ENCODE measurements around the gene KLHL29. TPM values are rescaled to one million over a fixed set of nuclear protein-coding genes. Genes with fewer than 3 reads are reported as not detected.

The KLHL29 gene
- total RNA-seq, 1 donor from 2014 or later, result 36.5 TPM

- no peak overlapping the region for H3K27ac Mint-ChIP-seq (ENCODE audit: unreplicated experiment)
- H3K27me3 Mint-ChIP-seq (ENCODE audit: unreplicated experiment), result peaks cover 36% of the 10 kb centered on the region
- peak; percentile 4 for DNase-seq
- H3K9me3 Mint-ChIP-seq (ENCODE audit: unreplicated experiment), result peaks cover 26% of the 10 kb centered on the region
- no peak overlapping the region for H3K4me3 Mint-ChIP-seq (ENCODE audit: unreplicated experiment)
- TF ChIP-seq, protein P1, sequence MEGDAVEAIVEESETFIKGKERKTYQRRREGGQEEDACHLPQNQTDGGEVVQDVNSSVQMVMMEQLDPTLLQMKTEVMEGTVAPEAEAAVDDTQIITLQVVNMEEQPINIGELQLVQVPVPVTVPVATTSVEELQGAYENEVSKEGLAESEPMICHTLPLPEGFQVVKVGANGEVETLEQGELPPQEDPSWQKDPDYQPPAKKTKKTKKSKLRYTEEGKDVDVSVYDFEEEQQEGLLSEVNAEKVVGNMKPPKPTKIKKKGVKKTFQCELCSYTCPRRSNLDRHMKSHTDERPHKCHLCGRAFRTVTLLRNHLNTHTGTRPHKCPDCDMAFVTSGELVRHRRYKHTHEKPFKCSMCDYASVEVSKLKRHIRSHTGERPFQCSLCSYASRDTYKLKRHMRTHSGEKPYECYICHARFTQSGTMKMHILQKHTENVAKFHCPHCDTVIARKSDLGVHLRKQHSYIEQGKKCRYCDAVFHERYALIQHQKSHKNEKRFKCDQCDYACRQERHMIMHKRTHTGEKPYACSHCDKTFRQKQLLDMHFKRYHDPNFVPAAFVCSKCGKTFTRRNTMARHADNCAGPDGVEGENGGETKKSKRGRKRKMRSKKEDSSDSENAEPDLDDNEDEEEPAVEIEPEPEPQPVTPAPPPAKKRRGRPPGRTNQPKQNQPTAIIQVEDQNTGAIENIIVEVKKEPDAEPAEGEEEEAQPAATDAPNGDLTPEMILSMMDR (IDR thresholded peaks at IDR 0.05; ENCODE audit: partially characterized antibody, unreplicated experiment), result no peak
- H3K36me3 Mint-ChIP-seq (ENCODE audit: unreplicated experiment), result peaks cover 14% of the 10 kb centered on the region
- peaks cover 13% of the 10 kb centered on the region for H3K4me1 Mint-ChIP-seq (ENCODE audit: low read depth, unreplicated experiment)
Measured at GRCh38 chr2:23691106-23691470, 306.1 kb downstream of the KLHL29 start.

- Mint-ChIP-seq H3K27me3 (ENCODE audit: unreplicated experiment) (peaks cover 39% of the 10 kb centered on the region), H3K4me3 (ENCODE audit: unreplicated experiment) (no peak overlapping the region), H3K36me3 (ENCODE audit: unreplicated experiment) (peaks cover 10% of the 10 kb centered on the region), H3K4me1 (ENCODE audit: low read depth, unreplicated experiment) (peaks cover 16% of the 10 kb centered on the region), H3K27ac (ENCODE audit: unreplicated experiment) (no peak overlapping the region), H3K9me3 (ENCODE audit: unreplicated experiment) (peaks cover 29% of the 10 kb centered on the region)
- TF ChIP-seq, protein P1 (IDR thresholded peaks at IDR 0.05; ENCODE audit: partially characterized antibody, unreplicated experiment), result no peak
- DNase-seq, result no peak
Measured at GRCh38 chr2:23691565-23691964, 306.6 kb downstream of the KLHL29 start.

DNA sequence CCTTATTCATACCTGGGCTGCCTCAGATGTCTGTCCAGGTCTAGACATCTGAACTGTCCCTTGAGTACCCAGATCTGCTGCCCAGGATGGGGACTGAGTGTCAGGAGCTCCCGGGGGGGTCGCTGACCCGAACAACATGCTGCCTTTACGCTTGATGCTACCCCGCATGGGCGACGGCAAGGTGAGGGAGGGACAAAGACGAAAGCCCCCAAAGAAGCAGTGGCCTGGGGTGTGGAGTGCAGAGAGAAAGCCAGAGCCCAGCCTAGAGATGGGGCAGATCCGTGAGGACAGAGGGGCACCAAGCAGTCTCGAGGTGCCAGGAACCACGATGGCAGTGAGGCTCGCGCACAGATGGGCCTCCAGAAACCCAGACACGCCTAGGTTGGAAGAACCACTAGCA lies 307.3 kb downstream of the KLHL29 start:
- TF ChIP-seq, protein P1 (IDR thresholded peaks at IDR 0.05; ENCODE audit: partially characterized antibody, unreplicated experiment), result no peak
- no peak for DNase-seq
- peaks cover 10% of the 10 kb centered on the region for H3K36me3 Mint-ChIP-seq (ENCODE audit: unreplicated experiment)
- peaks cover 22% of the 10 kb centered on the region for H3K4me1 Mint-ChIP-seq (ENCODE audit: low read depth, unreplicated experiment)
- peaks cover 44% of the 10 kb centered on the region for H3K27me3 Mint-ChIP-seq (ENCODE audit: unreplicated experiment)
- peaks cover 32% of the 10 kb centered on the region for H3K9me3 Mint-ChIP-seq (ENCODE audit: unreplicated experiment)
- no peak overlapping the region for H3K4me3 Mint-ChIP-seq (ENCODE audit: unreplicated experiment)
- peak overlapping the region; percentile 43 for H3K27ac Mint-ChIP-seq (ENCODE audit: unreplicated experiment)

GRCh38 chr2:23692851-23693605 lies 308.0 kb downstream of the KLHL29 start:
- no peak for DNase-seq
- TF ChIP-seq, protein P1 (IDR thresholded peaks at IDR 0.05; ENCODE audit: partially characterized antibody, unreplicated experiment), result no peak
- Mint-ChIP-seq H3K9me3 (ENCODE audit: unreplicated experiment) (peaks cover 33% of the 10 kb centered on the region), H3K4me3 (ENCODE audit: unreplicated experiment) (no peak overlapping the region), H3K27ac (ENCODE audit: unreplicated experiment) (no peak overlapping the region), H3K36me3 (ENCODE audit: unreplicated experiment) (peaks cover 10% of the 10 kb centered on the region), H3K4me1 (ENCODE audit: low read depth, unreplicated experiment) (peaks cover 30% of the 10 kb centered on the region), H3K27me3 (ENCODE audit: unreplicated experiment) (peaks cover 45% of the 10 kb centered on the region)

GRCh38 chr2:23693606-23693951 lies 308.6 kb downstream of the KLHL29 start:
- Mint-ChIP-seq H3K9me3 (ENCODE audit: unreplicated experiment) (peaks cover 33% of the 10 kb centered on the region), H3K4me3 (ENCODE audit: unreplicated experiment) (no peak overlapping the region), H3K27me3 (ENCODE audit: unreplicated experiment) (peaks cover 42% of the 10 kb centered on the region), H3K27ac (ENCODE audit: unreplicated experiment) (no peak overlapping the region), H3K4me1 (ENCODE audit: low read depth, unreplicated experiment) (peaks cover 33% of the 10 kb centered on the region), H3K36me3 (ENCODE audit: unreplicated experiment) (peaks cover 10% of the 10 kb centered on the region)
- no peak for DNase-seq
- TF ChIP-seq, protein P1 (IDR thresholded peaks at IDR 0.05; ENCODE audit: partially characterized antibody, unreplicated experiment), result no peak
